Neural progenitor cell (in vitro differentiated cells): ENCODE data around the gene BCAS4. TPM values are rescaled to one million over a fixed set of nuclear protein-coding genes. Genes with fewer than 3 reads are reported as not detected.

Experiments used
- DNase-seq: peaks from one replicate; pipeline ENCODE4 v3.0.0-alpha.2; 2016; ENCODE audit warnings: low spot score
- H2AFZ ChIP-seq: fragments of 200-600 bp; sonication (generic); replicated peaks from 2 replicates; pipeline ENCODE4 v1.6.1; 2016; ENCODE audit warnings: antibody characterized with exemption
- H3F3A ChIP-seq: fragments of 200-600 bp; sonication (generic); 2 replicates; pipeline ENCODE4 v1.6.1; 2016; ENCODE audit warnings: antibody characterized with exemption, low read depth
- H3K27ac ChIP-seq: fragments of 200-600 bp; sonication (generic); 2 replicates; pipeline ENCODE4 v1.5.1; 2016; ENCODE audit warnings: mild to moderate bottlenecking
- H3K27me3 ChIP-seq: fragments of 200-600 bp; sonication (generic); 2 replicates; pipeline ENCODE4 v1.6.1; 2016; ENCODE audit warnings: mild to moderate bottlenecking, moderate library complexity
- H3K36me3 ChIP-seq: fragments of 200-600 bp; sonication (generic); 2 replicates; pipeline ENCODE4 v1.5.1; 2016
- H3K4me1 ChIP-seq: fragments of 200-600 bp; sonication (generic); 2 replicates; pipeline ENCODE4 v1.6.1; 2016; ENCODE audit warnings: mixed run types
- H3K4me2 ChIP-seq: fragments of 200-600 bp; sonication (generic); 2 replicates; pipeline ENCODE4 v1.6.1; 2016
- H3K4me3 ChIP-seq: fragments of 200-600 bp; sonication (generic); 2 replicates; pipeline ENCODE4 v1.5.1; 2016
- H3K79me2 ChIP-seq: fragments of 200-600 bp; sonication (generic); 2 replicates; pipeline ENCODE4 v1.6.1; 2016; ENCODE audit warnings: low read depth
- H3K9ac ChIP-seq: fragments of 200-600 bp; sonication (generic); 2 replicates; pipeline ENCODE4 v1.6.1; 2016
- H3K9me3 ChIP-seq: fragments of 200-600 bp; sonication (generic); 2 replicates; pipeline ENCODE4 v1.5.1; 2016; ENCODE audit warnings: low read depth
- H4K20me1 ChIP-seq: fragments of 200-600 bp; sonication (generic); 2 replicates; pipeline ENCODE4 v1.6.1; 2016; ENCODE audit warnings: low read depth
- H3K27ac Mint-ChIP-seq: 3 replicates; pipeline ENCODE4 v1.8.0; 2021; ENCODE audit warnings: mixed read lengths
- H3K27me3 Mint-ChIP-seq: 2 replicates; pipeline ENCODE4 v1.8.0; 2022; ENCODE audit warnings: low read depth, mild to moderate bottlenecking, inconsistent platforms, moderate library complexity, mixed read lengths; ENCODE audit not compliant: insufficient read depth
- H3K36me3 Mint-ChIP-seq: 3 replicates; pipeline ENCODE4 v1.8.0; 2021; ENCODE audit warnings: mixed read lengths
- H3K4me1 Mint-ChIP-seq: 3 replicates; pipeline ENCODE4 v1.8.0; 2021; ENCODE audit warnings: mixed read lengths
- H3K4me3 Mint-ChIP-seq: 3 replicates; pipeline ENCODE4 v1.8.0; 2021; ENCODE audit warnings: mild to moderate bottlenecking, moderate library complexity, mixed read lengths
- H3K9me3 Mint-ChIP-seq: 3 replicates; pipeline ENCODE4 v1.8.0; 2020; ENCODE audit warnings: mixed read lengths
- CTCF ChIP-seq: fragments of 200-600 bp; sonication (generic); IDR thresholded peaks from 2 replicates; pipeline ENCODE4 v1.5.1; 2017; ENCODE audit warnings: antibody characterized with exemption, mild to moderate bottlenecking
- EZH2 ChIP-seq: fragments of 200-600 bp; sonication (generic); IDR thresholded peaks from 2 replicates; pipeline ENCODE4 v1.6.1; 2017; ENCODE audit warnings: antibody characterized with exemption, mild to moderate bottlenecking, moderate library complexity
- EZH2phosphoT487 ChIP-seq: fragments of 200-600 bp; sonication (generic); IDR thresholded peaks from 2 replicates; pipeline ENCODE4 v1.6.1; 2017; ENCODE audit warnings: antibody characterized with exemption
- total RNA-seq: library from RNA; depleted of rRNA; stranded (reverse); fragments of >200 nt; gene quantifications from 2 replicates; pipeline ENCODE4 v1.2.3, GENCODE V29; 2015; ENCODE audit warnings: low replicate concordance

Gene BCAS4
- total RNA-seq, 1 donor from 2014 or later, result 15.3 TPM

GRCh38 chr20:50919567-50919966 is 124.7 kb downstream of the BCAS4 start:
- H3K4me1 ChIP-seq, result peaks cover 42% of the 10 kb centered on the region
- no peak overlapping the region for H3K27ac Mint-ChIP-seq

DNA sequence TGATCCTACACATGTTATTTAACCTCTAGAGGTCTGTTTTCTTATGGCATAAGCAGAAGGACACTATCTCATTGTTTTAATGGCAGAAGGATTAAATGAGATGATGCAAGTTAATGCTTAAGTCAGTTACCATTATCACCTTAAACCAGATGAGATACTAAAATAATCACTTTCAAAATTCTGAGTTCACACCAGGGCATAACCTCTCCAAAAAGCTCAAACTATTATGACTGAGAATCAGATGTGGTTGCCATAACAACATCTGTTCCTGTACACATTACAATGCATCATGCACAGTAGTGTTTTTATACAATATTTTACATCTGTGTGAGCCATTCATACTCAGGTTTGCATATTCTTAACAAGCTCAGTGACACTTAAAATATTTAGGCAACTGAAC is 126.1 kb downstream of the BCAS4 start:
- DNase-seq, result no peak
- H4K20me1 ChIP-seq, result peaks cover 100% of the 10 kb centered on the region
- no peak overlapping the region for H2AFZ ChIP-seq
- no peak for TF ChIP-seq EZH2
- no peak for TF ChIP-seq CTCF
- no peak for TF ChIP-seq EZH2phosphoT487
- Mint-ChIP-seq H3K36me3 (peaks cover 23% of the 10 kb centered on the region), H3K27me3 (peaks cover 3% of the 10 kb centered on the region), H3K4me3 (no peak overlapping the region), H3K9me3 (no peaks in the 10 kb centered on the region), H3K27ac (no peak overlapping the region), H3K4me1 (peaks cover 43% of the 10 kb centered on the region)
- H3K9ac ChIP-seq, result no peak overlapping the region
- H3K27me3 ChIP-seq, result no peaks in the 10 kb centered on the region
- H3K4me1 ChIP-seq, result peaks cover 49% of the 10 kb centered on the region
- H3K79me2 ChIP-seq, result peaks cover 100% of the 10 kb centered on the region
- H3K36me3 ChIP-seq, result peaks cover 11% of the 10 kb centered on the region
- no peak overlapping the region for H3K4me2 ChIP-seq
- H3K4me3 ChIP-seq, result no peak overlapping the region
- H3K27ac ChIP-seq, result no peak overlapping the region
- peaks cover 23% of the 10 kb centered on the region for H3F3A ChIP-seq
- no peaks in the 10 kb centered on the region for H3K9me3 ChIP-seq

More at GRCh38 chr20:50919567-50919966, 124.7 kb downstream of the BCAS4 start:
- Mint-ChIP-seq H3K27me3 (peaks cover 3% of the 10 kb centered on the region), H3K4me3 (no peak overlapping the region), H3K36me3 (peaks cover 15% of the 10 kb centered on the region), H3K9me3 (no peaks in the 10 kb centered on the region), H3K4me1 (peaks cover 39% of the 10 kb centered on the region)
- H3K36me3 ChIP-seq, result peaks cover 12% of the 10 kb centered on the region
- DNase-seq, result no peak
- H3K9me3 ChIP-seq, result no peaks in the 10 kb centered on the region
- no peak overlapping the region for H2AFZ ChIP-seq
- H3F3A ChIP-seq, result peaks cover 29% of the 10 kb centered on the region
- no peak overlapping the region for H3K4me2 ChIP-seq
- H3K9ac ChIP-seq, result no peak overlapping the region
- TF ChIP-seq CTCF, result no peak
- peaks cover 100% of the 10 kb centered on the region for H4K20me1 ChIP-seq
- H3K79me2 ChIP-seq, result peaks cover 100% of the 10 kb centered on the region
- no peaks in the 10 kb centered on the region for H3K27me3 ChIP-seq
- no peak overlapping the region for H3K4me3 ChIP-seq
- H3K27ac ChIP-seq, result no peak overlapping the region

- H3K27ac Mint-ChIP-seq, result no peak overlapping the region
- no peak overlapping the region for H2AFZ ChIP-seq
- TF ChIP-seq EZH2phosphoT487 (no peak), CTCF (no peak), EZH2 (no peak)
- H3K9me3 ChIP-seq, result no peaks in the 10 kb centered on the region
- H3K4me3 ChIP-seq, result no peak overlapping the region
- no peaks in the 10 kb centered on the region for H3K9me3 Mint-ChIP-seq
- H3K36me3 ChIP-seq, result peaks cover 16% of the 10 kb centered on the region
- DNase-seq, result no peak
- H3K9ac ChIP-seq, result no peak overlapping the region
- H3K27me3 Mint-ChIP-seq, result peaks cover 3% of the 10 kb centered on the region
- peaks cover 42% of the 10 kb centered on the region for H3K4me1 Mint-ChIP-seq
- no peak overlapping the region for H3K27ac ChIP-seq
- peaks cover 25% of the 10 kb centered on the region for H3K36me3 Mint-ChIP-seq
- no peak overlapping the region for H3K4me3 Mint-ChIP-seq
- H3K4me1 ChIP-seq, result peaks cover 50% of the 10 kb centered on the region
- peaks cover 25% of the 10 kb centered on the region for H3F3A ChIP-seq
- peak overlapping the region; percentile 23 for H3K4me2 ChIP-seq
- H4K20me1 ChIP-seq, result peaks cover 100% of the 10 kb centered on the region
- H3K27me3 ChIP-seq, result no peaks in the 10 kb centered on the region
- peaks cover 100% of the 10 kb centered on the region for H3K79me2 ChIP-seq
Measured at GRCh38 chr20:50921803-50922501, 127.1 kb downstream of the BCAS4 start.
